Fibroblast of skin of back (primary cell): ENCODE measurements around the gene HORMAD2.
A peak's percentile ranks its signal among the peaks of the same experiment; 100 is the strongest.
"Not testable (repeated sequence)": the region's sequence is repeated elsewhere in the genome, so short reads cannot be mapped to it uniquely, and the experiment has no call there.

Source experiments
- DNase-seq: peaks from one replicate; pipeline ENCODE4 v3.0.0-alpha.2; 2013

HORMAD2 gene

GRCh38 chr22:30193031-30193775, 112.9 kb downstream of the HORMAD2 start:
- no peak for DNase-seq

DNA sequence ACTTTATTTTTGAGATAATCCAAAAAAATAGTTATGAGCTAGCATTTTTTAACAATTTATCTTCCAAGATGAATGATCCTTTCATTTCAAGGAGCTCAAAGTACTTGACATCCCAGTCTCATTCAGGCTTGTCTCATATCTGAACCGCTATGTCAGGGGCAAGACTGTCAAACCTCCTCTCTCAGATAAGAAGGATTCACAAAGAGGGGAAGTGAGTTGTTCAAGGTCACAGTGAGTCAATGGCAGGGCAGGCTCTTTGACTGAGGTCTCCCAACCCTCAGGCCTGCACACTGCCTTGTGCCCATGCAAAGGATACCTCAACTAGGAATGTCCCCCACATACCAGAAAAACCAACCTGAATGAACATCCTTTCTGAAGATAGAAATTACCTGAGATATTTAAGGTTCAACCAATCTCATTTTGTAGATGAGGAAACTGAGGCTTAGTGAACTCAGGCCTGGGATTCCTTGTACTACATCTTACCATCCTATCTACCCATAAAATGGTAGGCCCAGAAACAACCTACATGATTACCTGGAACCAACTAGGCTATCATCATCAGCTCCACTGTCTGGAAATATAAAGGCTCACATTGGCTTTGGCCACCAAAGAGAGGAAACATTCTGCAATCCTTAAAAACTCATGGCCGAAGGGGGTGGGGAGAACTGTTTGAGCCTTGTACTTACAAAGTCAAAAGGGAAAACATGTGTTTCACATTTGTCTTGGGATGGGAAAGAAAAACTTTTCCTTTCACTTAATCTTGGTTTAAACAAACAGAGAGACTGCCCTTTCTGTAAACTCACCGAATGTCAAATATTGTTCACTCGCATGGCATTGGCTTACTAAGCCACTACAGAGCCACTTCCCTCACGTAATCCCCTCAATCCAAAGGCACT, 115.2 kb downstream of the HORMAD2 start:
- peak; percentile 51 for DNase-seq

- DNase-seq: peak; percentile 100
Measured at GRCh38 chr22:30196141-30196879, 116.0 kb downstream of the HORMAD2 start.

DNA sequence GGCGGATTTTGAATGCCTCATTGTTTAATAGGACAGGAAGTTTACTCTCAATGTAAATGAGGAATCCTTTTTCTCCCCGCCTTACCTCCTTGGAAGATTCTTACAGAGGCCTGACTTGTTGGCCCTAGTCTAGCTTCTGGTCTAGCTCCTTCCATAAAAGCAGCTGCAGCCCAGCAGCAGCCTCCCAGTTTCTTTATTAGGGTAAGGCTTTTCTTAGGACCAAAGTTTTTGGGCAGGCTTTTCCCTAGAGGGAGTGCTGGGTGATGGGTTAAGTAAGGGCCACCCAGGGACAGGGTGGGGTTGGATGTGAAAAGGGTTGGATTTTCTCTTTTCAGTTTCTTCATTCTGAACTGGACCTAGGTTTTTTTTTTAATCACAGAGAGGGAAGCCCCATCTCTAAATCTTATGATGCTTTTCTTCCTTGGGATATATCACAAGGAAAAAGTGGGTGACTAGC, 116.6 kb downstream of the HORMAD2 start:
- DNase-seq: no peak

DNA sequence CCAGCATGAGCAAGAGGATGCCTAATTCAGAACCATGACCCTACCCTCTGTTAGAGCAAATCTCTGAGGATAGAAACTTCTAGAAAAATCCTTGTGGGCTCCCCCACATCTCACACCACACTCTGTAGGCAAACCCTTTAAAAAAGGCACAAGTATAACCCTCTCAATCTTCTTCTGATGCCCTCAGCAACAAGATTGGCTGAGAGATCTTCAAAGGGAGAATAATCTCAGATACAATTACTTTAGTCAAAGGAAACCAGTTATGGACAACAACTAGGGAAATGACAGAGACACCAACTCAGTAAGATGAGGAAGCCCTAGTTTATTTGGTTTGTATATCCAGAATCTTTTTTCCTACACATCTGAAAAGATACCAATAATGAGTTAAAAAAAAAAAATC, 117.1 kb downstream of the HORMAD2 start:
- no peak for DNase-seq

DNA sequence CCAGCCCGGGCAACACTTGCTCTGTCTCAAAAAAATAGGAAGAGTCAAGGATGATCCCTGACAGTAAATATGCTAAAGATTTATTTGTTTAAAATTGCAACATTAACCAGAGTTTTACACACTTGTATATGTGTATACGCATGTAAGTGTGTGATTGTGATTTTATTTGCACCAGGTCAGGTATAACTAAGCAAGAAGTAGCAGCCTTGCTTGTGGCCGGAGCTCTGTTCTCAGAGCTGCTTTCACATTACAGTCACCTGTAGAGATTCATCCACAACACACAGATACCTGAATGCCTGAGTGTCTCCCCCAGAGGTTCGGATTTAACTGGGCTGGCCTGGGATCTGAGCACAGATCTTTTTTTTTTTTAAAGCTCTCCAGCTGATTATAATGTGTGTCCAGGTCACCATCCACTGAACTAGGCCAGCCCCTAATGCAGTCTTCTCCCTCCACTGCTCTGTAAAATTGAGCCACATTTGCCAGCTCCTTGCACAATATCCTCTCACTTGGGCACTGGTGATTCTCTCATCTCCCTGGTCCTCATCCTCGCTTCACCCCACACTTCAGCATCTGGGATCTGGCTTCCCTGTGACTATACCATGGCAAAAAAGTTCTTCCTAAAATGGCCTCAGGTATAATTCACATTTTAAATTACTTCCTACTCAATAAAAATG, 118.0 kb downstream of the HORMAD2 start:
- DNase-seq: no peak

- no peak for DNase-seq
Measured at GRCh38 chr22:30198921-30199320, 118.7 kb downstream of the HORMAD2 start.

DNA sequence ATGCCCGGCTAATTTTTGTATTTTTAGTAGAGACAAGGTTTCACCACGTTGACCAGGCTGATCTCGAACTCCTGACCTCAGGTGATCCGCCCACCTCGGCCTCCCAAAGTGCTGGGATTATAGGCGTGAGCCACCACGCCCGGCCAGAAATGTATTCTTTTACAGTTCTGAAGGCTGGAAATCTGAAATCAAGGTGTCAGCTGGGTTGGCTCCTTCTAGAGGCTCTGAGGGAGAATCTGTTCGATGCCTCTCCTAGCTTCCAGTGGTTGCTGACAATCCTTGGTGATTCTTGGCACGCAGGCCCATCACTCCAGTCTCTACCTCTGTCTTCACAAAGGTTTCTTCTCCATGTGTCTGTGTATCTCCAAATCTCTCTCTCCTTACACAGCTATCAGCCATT, 120.6 kb downstream of the HORMAD2 start:
- DNase-seq: not testable (repeated sequence)

- DNase-seq: peak; percentile 81
Measured at GRCh38 chr22:30201945-30202344, 121.7 kb downstream of the HORMAD2 start.

GRCh38 chr22:30202531-30203006, 122.3 kb downstream of the HORMAD2 start:
- peak; percentile 71 for DNase-seq

- no peak for DNase-seq
Measured at GRCh38 chr22:30204015-30204741, 123.9 kb downstream of the HORMAD2 start.

- DNase-seq: peak; percentile 72
Measured at GRCh38 chr22:30204742-30205111, 124.5 kb downstream of the HORMAD2 start.

- peak; percentile 99 for DNase-seq
Measured at GRCh38 chr22:30205281-30206115, 125.2 kb downstream of the HORMAD2 start.

- DNase-seq: peak; percentile 99
Measured at GRCh38 chr22:30206944-30207343, 126.7 kb downstream of the HORMAD2 start.

GRCh38 chr22:30208631-30209603, 128.7 kb downstream of the HORMAD2 start:
- DNase-seq: peak; percentile 87

DNA sequence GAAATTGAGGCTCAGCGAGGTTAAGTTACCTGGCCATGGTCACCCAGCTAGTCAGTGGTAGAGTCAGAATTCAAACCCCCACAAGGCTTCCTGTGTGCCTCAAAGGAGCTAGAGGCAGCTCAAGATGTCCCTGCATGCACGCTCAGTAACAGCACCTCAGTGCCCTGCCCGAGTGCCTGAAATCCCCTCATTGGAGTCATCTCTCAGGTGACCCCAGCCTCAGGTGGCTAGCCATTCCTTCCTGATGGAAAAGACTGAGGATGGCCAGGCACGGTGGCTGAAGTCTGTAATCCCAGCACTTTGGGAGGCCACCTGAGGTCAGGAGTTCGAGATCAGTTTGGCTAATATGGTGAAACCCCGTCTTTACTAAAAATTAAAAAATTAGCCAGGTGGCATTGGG, 129.4 kb downstream of the HORMAD2 start:
- DNase-seq: no peak

DNA sequence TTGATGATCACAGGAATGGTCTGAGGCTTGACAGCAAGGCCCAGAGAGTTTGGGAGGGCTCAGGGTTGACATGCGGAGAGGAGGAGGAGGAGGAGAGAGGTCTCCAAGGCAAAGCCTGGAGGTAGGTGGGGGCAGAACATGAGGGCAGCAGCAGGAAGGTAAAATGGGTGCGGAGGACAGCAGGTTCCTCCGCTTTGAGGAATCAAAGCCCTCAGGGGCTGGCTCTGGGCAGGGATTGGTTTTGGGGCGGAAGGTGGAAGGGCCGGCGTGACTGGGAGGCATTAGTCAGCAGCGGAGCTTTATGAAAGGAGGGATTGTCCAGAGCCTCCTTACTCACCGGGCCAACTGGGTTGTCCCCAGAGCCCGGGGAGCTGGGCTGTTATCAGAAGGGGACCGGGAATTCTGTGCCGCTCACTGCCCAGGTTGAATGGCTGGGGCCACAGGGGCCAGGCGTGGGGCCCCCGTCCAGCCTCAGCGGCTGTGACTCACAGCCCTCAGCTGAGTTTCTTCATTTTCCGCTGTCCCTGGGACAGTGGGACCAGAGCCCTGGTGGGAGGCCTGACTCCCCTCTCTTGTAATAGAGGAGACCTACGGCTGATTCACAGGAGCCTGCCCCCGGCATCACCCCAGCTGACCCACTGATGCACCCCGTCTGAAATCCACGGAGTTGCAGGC, 130.1 kb downstream of the HORMAD2 start:
- no peak for DNase-seq

DNA sequence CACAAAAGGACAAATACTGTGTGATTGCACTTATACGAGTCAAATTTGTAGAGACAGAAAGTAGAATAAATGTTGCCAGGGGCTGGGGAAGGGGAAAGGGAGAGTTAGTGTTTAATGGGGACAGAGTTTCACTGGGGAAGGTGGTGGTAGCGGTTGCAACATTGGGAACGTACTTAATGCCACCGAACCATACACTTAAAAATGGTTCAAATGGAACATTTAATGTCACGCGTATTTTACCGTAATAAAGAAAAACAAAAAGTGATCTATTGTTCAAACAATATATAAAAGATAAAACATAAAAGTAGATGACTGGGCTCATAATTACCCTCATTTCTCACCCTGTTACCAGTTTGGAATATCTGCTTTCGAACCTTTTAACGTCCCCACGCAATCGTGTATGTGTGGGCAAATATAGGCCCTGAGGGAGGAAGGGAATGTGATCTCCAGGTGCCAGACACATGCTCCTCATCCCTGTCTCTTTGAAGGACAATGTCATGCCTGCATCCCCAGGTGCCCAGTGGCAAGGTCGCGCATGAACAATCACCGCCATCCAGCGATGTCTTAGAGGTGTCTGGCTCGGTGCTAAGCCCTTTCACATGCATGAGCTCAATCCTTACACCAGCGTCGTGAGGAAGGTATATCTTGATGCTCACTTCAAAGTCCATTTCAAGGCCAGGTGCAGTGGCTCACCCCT, 131.0 kb downstream of the HORMAD2 start:
- DNase-seq: no peak
